Thyroid gland (tissue), 4 donors: ENCODE results near the gene ARHGAP12. TPM values are rescaled to one million over a fixed set of nuclear protein-coding genes. Genes with fewer than 3 reads are reported as not detected.

Experiments
- small RNA-seq: library from RNA; depleted of rRNA; stranded (forward); fragments of <200 nt; gene quantifications from one replicate; pipeline ENCODE3, GENCODE V24; 2016
- total RNA-seq, 4 donors: library from RNA; depleted of rRNA; stranded (reverse); fragments of >200 nt; gene quantifications; one replicate each; pipeline ENCODE4 v1.2.3, GENCODE V29; 2016

ARHGAP12 gene
- total RNA-seq, 4 donors from 2014 or later = 49.9 to 67.6 (median 60.8) TPM

Small RNAs within 50 kb of the gene (small RNA-seq; reads per million reads assigned to genes)
- not detected for gene RF00019

Other genes with a start within 250 kb of the ARHGAP12 start
- gene KIF5B, start 127.6 kb upstream of the ARHGAP12 start, total RNA-seq = 100 to 1,000 TPM in 1 of 4 donors, 10 to 100 TPM in 3; 83.6 to 115 (median 92.1) TPM